H1 (cell line): Measurements from ENCODE around the gene ACOT12. TPM values are rescaled to one million over a fixed set of nuclear protein-coding genes. Genes with fewer than 3 reads are reported as not detected.

Experiments used
- CTCF ChIA-PET: fragments of 300-600 bp; sonication (Branson Sonifier 250); formaldehyde crosslinking; loops from one replicate; lab custom pipeline; 2021; ENCODE audit not compliant: partially characterized antibody; lab: Charles Lee
- POLR2A ChIA-PET: fragments of 300-600 bp; sonication (Branson Sonifier 250); formaldehyde crosslinking; loops from one replicate; lab custom pipeline; 2021; ENCODE audit warnings: inconsistent platforms; ENCODE audit not compliant: partially characterized antibody; lab: Charles Lee
- DNase-seq, 2 experiments: peaks; one replicate each; pipeline versions ENCODE4 v3.0.0 to v3.0.0-alpha.2; 2010 to 2022; ENCODE audit warnings: low spot score in 2 of 2, low read depth in 1 of 2, mixed read lengths in 1 of 2
- FAIRE-seq: peaks from 2 replicates; lab custom pipeline; 2011; peaks lifted over from hg19 to GRCh38; lab: Jason Lieb, UNC
- H2AFZ ChIP-seq: 2 replicates; pipeline ENCODE4 v1.8.1; 2012; ENCODE audit warnings: low read length, inconsistent platforms
- H2AK5ac ChIP-seq: 2 replicates; pipeline ENCODE4 v1.6.1; 2013; ENCODE audit warnings: low read depth, low read length
- H2BK120ac ChIP-seq: replicated peaks from 2 replicates; pipeline ENCODE3; 2013; ENCODE audit warnings: low read depth, low read length, inconsistent platforms
- H2BK12ac ChIP-seq: 2 replicates; pipeline ENCODE4 v1.6.1; 2013; ENCODE audit warnings: low read depth, low read length
- H2BK15ac ChIP-seq: 2 replicates; pipeline ENCODE4 v1.6.1; 2013; ENCODE audit warnings: low read length
- H2BK20ac ChIP-seq: 2 replicates; pipeline ENCODE4 v1.6.1; 2013; ENCODE audit warnings: low read length
- H2BK5ac ChIP-seq: 2 replicates; pipeline ENCODE4 v1.6.1; 2013; ENCODE audit warnings: low read depth, low read length
- H3K14ac ChIP-seq: 2 replicates; pipeline ENCODE4 v1.6.1; 2013; ENCODE audit warnings: inconsistent platforms; ENCODE audit not compliant: insufficient read length
- H3K18ac ChIP-seq: 2 replicates; pipeline ENCODE4 v1.6.1; 2013; ENCODE audit warnings: low read length; ENCODE audit errors: extremely low read depth
- H3K23ac ChIP-seq: 2 replicates; pipeline ENCODE4 v1.6.1; 2013; ENCODE audit warnings: inconsistent platforms; ENCODE audit not compliant: insufficient read length
- H3K23me2 ChIP-seq: 2 replicates; pipeline ENCODE4 v1.6.1; 2013; ENCODE audit warnings: low read depth, low read length
- H3K27ac ChIP-seq: 2 replicates; pipeline ENCODE4 v1.6.1; 2011; ENCODE audit warnings: low read depth, low read length, inconsistent platforms
- H3K27me3 ChIP-seq, 4 experiments: replicated peaks in 1 of 4; 1 replicate in 1 of 4; 2 replicates in 3 of 4; pipeline versions ENCODE4 v1.6.1 to v1.8.1; 2011 to 2013; ENCODE audit warnings: low read length in 3 of 4, mild to moderate bottlenecking in 3 of 4, inconsistent platforms in 2 of 4, mixed read lengths in 2 of 4, moderate library complexity in 1 of 4; ENCODE audit not compliant: control insufficient read depth in 3 of 4, insufficient read depth in 3 of 4; ENCODE audit errors: extremely low read depth in 1 of 4
- H3K36me3 ChIP-seq, 4 experiments: 2 replicates each; pipeline versions ENCODE4 v1.6.1 to v1.8.1; 2011 to 2013; ENCODE audit warnings: mild to moderate bottlenecking in 4 of 4, low read length in 3 of 4, moderate library complexity in 2 of 4, control low read depth in 1 of 4, inconsistent platforms in 1 of 4; ENCODE audit not compliant: insufficient read depth in 4 of 4, control insufficient read depth in 2 of 4
- H3K4ac ChIP-seq: replicated peaks from 2 replicates; pipeline ENCODE3; 2013; ENCODE audit warnings: low read length, low read depth, mixed read lengths, inconsistent platforms; ENCODE audit not compliant: insufficient read length
- H3K4me1 ChIP-seq, 4 experiments: replicated peaks in 1 of 4; 1 replicate in 1 of 4; 2 replicates in 3 of 4; pipeline versions ENCODE4 v1.6.1 to v1.8.1; 2011 to 2013; ENCODE audit warnings: low read length in 3 of 4, inconsistent platforms in 2 of 4, mixed read lengths in 1 of 4; ENCODE audit not compliant: insufficient read depth in 4 of 4, control insufficient read depth in 3 of 4
- H3K4me2 ChIP-seq, 2 experiments: 2 replicates each; pipeline versions ENCODE4 v1.6.1 to v1.8.1; 2011 to 2013; ENCODE audit warnings: low read depth in 2 of 2, low read length in 2 of 2, control low read depth in 1 of 2, inconsistent platforms in 1 of 2, mild to moderate bottlenecking in 1 of 2; ENCODE audit not compliant: insufficient read depth in 1 of 2
- H3K4me3 ChIP-seq, 4 experiments: fragments of 200-600, 300-600 bp in 1 of 4; sonication (generic), shearing (Covaris generic), sonication (Bioruptor Twin) in 1 of 4; 2 replicates each; pipeline versions ENCODE4 v1.5.1 to v1.8.1; 2011 to 2016; ENCODE audit warnings: low read length in 4 of 4, low read depth in 3 of 4, control low read depth in 2 of 4, inconsistent platforms in 2 of 4, mild to moderate bottlenecking in 2 of 4, mixed read lengths in 1 of 4, moderate library complexity in 1 of 4; ENCODE audit not compliant: insufficient read depth in 2 of 4; ENCODE audit errors: extremely low read depth in 1 of 4
- H3K56ac ChIP-seq: replicated peaks from 2 replicates; pipeline ENCODE3; 2013; ENCODE audit warnings: low read depth, mild to moderate bottlenecking, mixed read lengths, low read length, inconsistent platforms; ENCODE audit not compliant: insufficient read length
- H3K79me1 ChIP-seq: 2 replicates; pipeline ENCODE4 v1.6.1; 2013; ENCODE audit warnings: low read depth, low read length, control low read depth
- H3K79me2 ChIP-seq, 2 experiments: 2 replicates each; pipeline versions ENCODE4 v1.6.1 to v1.8.1; 2012 to 2013; ENCODE audit warnings: low read length in 2 of 2, mild to moderate bottlenecking in 2 of 2, inconsistent platforms in 1 of 2; ENCODE audit not compliant: insufficient read depth in 2 of 2, control insufficient read depth in 1 of 2
- H3K9ac ChIP-seq, 4 experiments: replicated peaks in 1 of 4; 1 replicate in 1 of 4; 2 replicates in 3 of 4; pipeline versions ENCODE4 v1.6.1 to v1.8.1; 2011 to 2013; ENCODE audit warnings: low read depth in 3 of 4, low read length in 3 of 4, control low read depth in 2 of 4, mild to moderate bottlenecking in 2 of 4, moderate library complexity in 2 of 4, inconsistent platforms in 1 of 4; ENCODE audit errors: extremely low read depth in 1 of 4
- H3K9me3 ChIP-seq, 2 experiments: 2 replicates each; pipeline versions ENCODE4 v1.6.1 to v1.8.1; 2012 to 2013; ENCODE audit warnings: mild to moderate bottlenecking in 2 of 2, moderate library complexity in 2 of 2, control low read depth in 1 of 2, inconsistent platforms in 1 of 2, low read depth in 1 of 2, low read length in 1 of 2, mixed read lengths in 1 of 2; ENCODE audit not compliant: insufficient read depth in 2 of 2
- H4K20me1 ChIP-seq, 2 experiments: replicated peaks in 1 of 2; 2 replicates each; pipeline versions ENCODE3 to v1.8.1; 2011 to 2013; ENCODE audit warnings: inconsistent platforms in 2 of 2, low read length in 2 of 2, mild to moderate bottlenecking in 1 of 2; ENCODE audit not compliant: insufficient read depth in 2 of 2, control insufficient read depth in 1 of 2
- H4K5ac ChIP-seq: 2 replicates; pipeline ENCODE4 v1.6.1; 2013; ENCODE audit warnings: low read length, low read depth, mixed read lengths, inconsistent platforms; ENCODE audit not compliant: insufficient read length
- H4K8ac ChIP-seq: 2 replicates; pipeline ENCODE4 v1.8.0; 2013; ENCODE audit warnings: mild to moderate bottlenecking, moderate library complexity, low read length, inconsistent platforms; ENCODE audit not compliant: insufficient read depth; ENCODE audit errors: extremely low read depth
- H4K91ac ChIP-seq: replicated peaks from 2 replicates; pipeline ENCODE3; 2013; ENCODE audit warnings: low read length, mixed read lengths, inconsistent platforms; ENCODE audit not compliant: insufficient read length
- EZH2 ChIP-seq: fragments of 200-600 bp; sonication (generic); IDR thresholded peaks from 2 replicates; pipeline ENCODE4 v1.7.1; 2012; ENCODE audit warnings: low read depth, mild to moderate bottlenecking, moderate library complexity, low read length, inconsistent platforms; ENCODE audit not compliant: severe bottlenecking
- RNF2 ChIP-seq: fragments of 200-900, 300-1000 bp; sonication (generic); IDR thresholded peaks from 2 replicates; pipeline ENCODE4 v1.7.1; 2016; ENCODE audit warnings: borderline replicate concordance, low read depth, mild to moderate bottlenecking, antibody characterized with exemption, low read length; ENCODE audit not compliant: poor library complexity, severe bottlenecking; ENCODE audit errors: missing control alignments
- SIX5 ChIP-seq: IDR thresholded peaks from 2 replicates; pipeline ENCODE4 v1.6.1; 2011; ENCODE audit warnings: mild to moderate bottlenecking, low read depth, low read length
- TAF7 ChIP-seq: optimal IDR thresholded peaks from 2 replicates; pipeline ENCODE3; 2011; ENCODE audit warnings: low read depth, mild to moderate bottlenecking, inconsistent platforms, low read length, moderate library complexity, borderline replicate concordance
- YY1 ChIP-seq: IDR thresholded peaks from 2 replicates; pipeline ENCODE4 v1.6.1; 2011; ENCODE audit warnings: low read depth, mild to moderate bottlenecking, low read length
- WGBS, 2 experiments: shearing (Covaris generic) in 1 of 2; methylation state at CpG; one replicate each; pipeline versions ENCODE4 v1.1.6 to v1.1.7; 2013 to 2015; ENCODE audit warnings: low lambda C conversion rate in 2 of 2, mixed read lengths in 2 of 2, inconsistent platforms in 1 of 2, low coverage in 1 of 2, missing lambda C conversion rate in 1 of 2; ENCODE audit not compliant: insufficient replicate concordance in 2 of 2, insufficient coverage in 1 of 2, insufficient read length in 1 of 2; ENCODE audit errors: extremely low coverage in 1 of 2, missing lambda C conversion rate in 1 of 2; 5-methylcytosine and 5-hydroxymethylcytosine counted together
- polyA plus RNA-seq, 7 experiments: library from polyadenylated mRNA; depleted of rRNA in 3 of 7; stranded (reverse) in 5 of 7; unstranded in 2 of 7; fragments of >200 nt in 5 of 7; fragments of 200-250 nt in 2 of 7; gene quantifications; 1 replicate in 5 of 7; 2 replicates in 1 of 7; 4 replicates in 1 of 7; pipeline versions ENCODE4 v1.2.1 to v1.2.3, GENCODE V29; 2011 to 2013; ENCODE audit warnings: missing spikeins in 2 of 7, mixed read lengths in 2 of 7
- total RNA-seq: library from RNA; stranded (reverse); fragmentation: NEBNext Ultra II Directional; extraction: Animal tissue kit (Norgen Biotek cat#: 25700); gene quantifications from 2 replicates; pipeline ENCODE4 v1.2.1, GENCODE V29; 2021

The ACOT12 gene
- total and polyA plus RNA-seq, 2 of the 8 experiments (the other 6 are each of a cell fraction or from before 2014, with no cell fraction given), result 0.29 TPM; not detected in 1

DNA sequence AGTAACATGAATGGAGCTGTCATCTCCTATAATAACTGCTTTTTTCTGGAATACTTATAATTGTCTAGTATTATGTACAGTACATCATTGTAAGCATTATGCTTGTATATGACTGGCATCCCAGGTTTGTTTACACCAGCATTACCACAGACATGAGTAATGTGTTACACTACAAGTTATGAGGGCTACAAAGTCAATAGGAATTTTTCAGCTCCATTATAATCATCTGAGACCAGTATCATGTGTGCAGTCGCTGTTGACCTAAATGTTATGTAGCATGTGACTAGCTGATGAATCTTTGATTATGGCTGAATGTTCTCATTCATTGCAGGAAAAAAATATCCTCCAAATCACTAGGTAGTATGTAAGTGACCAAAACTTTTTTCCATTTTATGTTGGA is 90.4 kb downstream of the ACOT12 start:
- H3K27me3 ChIP-seq, result no peaks in the 10 kb centered on the region
- no peak overlapping the region for H3K27ac ChIP-seq
- no peak overlapping the region for H3K14ac ChIP-seq
- no peaks in the 10 kb centered on the region for H3K9me3 ChIP-seq
- ChIA-PET CTCF (interaction anchor here (0.7 to 1.2 kb wide), 3 partner anchors 52 to 87 kb away, joined by 3 read pairs; no protein-coding TSS in a partner anchor), POLR2A (interaction anchor here (1.3 to 3.7 kb wide), 3 partner anchors 10 to 29 kb away, joined by 3 to 33 read pairs (median 6); no protein-coding TSS in a partner anchor)
- no peak overlapping the region for H4K91ac ChIP-seq
- peaks cover 0 to 8% (median 5%) of the 10 kb centered on the region in 4 experiments; a peak in 3 of 7 replicates for H3K4me1 ChIP-seq
- DNase-seq (no peak), FAIRE-seq (no peak)
- TF ChIP-seq TAF7 (no peak), SIX5 (no peak), RNF2 (no peak), YY1 (no peak), EZH2 (no peak)
- H2BK15ac ChIP-seq, result no peak overlapping the region
- no peak overlapping the region for H3K18ac ChIP-seq
- H4K8ac ChIP-seq, result no peak overlapping the region
- H3K36me3 ChIP-seq, result peaks cover 0 to 4% (median 0%) of the 10 kb centered on the region in 4 experiments; a peak in 1 of 8 replicates
- no peak overlapping the region for H4K5ac ChIP-seq
- H3K4me3 ChIP-seq, result no peak overlapping the region
- H3K9ac ChIP-seq, result no peak overlapping the region
- H2BK20ac ChIP-seq, result no peak overlapping the region
- no peak overlapping the region for H3K23ac ChIP-seq
- no peak overlapping the region for H2BK120ac ChIP-seq
- no peak overlapping the region for H3K4me2 ChIP-seq
- H2AFZ ChIP-seq, result no peak overlapping the region
- H3K23me2 ChIP-seq, result peaks cover 3% of the 10 kb centered on the region; the same call in 1 of the 2 replicates
- peaks cover 2% of the 10 kb centered on the region; the same call in 1 of the 2 replicates for H3K79me1 ChIP-seq
- no peak overlapping the region for H3K56ac ChIP-seq
- H2BK12ac ChIP-seq, result no peak overlapping the region
- H2AK5ac ChIP-seq, result no peak overlapping the region
- H2BK5ac ChIP-seq, result no peak overlapping the region
- H3K79me2 ChIP-seq, result peaks cover 4 to 33% of the 10 kb centered on the region in 2 experiments; a peak in 3 of 4 replicates
- no peak overlapping the region for H3K4ac ChIP-seq
- H4K20me1 ChIP-seq, result no peaks in the 10 kb centered on the region
- 82% methylated on average over 1 of the region's 1 CpG; no CpG with 5 or more reads in 1 of the 2 experiments for WGBS, 2 experiments
